Suppressor macrophage treated with lipopolysaccharide for 1 hour (primary cell): Measurements from ENCODE around the gene UQCRQ.

Experiments
- DNase-seq, 3 donors: peaks; one replicate each; pipeline ENCODE4 v3.0.0-alpha.2; 2020 to 2022

UQCRQ gene

DNA sequence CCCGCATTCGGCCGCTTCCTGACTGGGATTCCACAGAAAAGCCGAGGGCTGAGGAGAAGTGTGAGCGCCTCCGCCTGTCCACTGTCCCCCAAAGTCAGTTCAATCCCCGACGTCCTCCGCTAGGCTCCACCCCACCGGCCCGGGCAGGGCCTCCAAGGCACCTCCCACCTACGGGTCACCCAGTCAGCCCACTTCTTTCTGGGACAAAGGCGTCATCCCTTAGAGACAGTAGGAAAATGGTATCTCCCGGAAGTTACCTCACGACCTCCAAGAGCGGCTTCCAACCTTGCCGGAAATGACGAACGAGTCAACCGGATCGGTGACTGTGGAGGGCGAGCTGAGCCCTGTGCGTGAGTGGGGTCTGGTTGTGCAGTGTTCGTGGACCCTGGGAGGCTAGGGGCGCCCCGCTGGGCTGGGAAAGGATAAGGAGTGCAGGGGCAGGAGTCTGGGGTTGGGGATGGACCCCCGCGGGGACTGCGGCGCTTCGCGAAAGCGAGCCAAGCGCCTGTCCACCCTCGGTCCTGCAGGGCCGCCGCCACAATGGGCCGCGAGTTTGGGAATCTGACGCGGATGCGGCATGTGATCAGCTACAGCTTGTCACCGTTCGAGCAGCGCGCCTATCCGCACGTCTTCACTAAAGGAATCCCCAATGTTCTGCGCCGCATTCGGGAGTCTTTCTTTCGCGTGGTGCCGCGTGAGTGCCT, at the start of gene UQCRQ, which contains the start of gene GDF9:
Gene UQCRQ (plus strand): TSS at position 301 of the 704 bp plus-strand sequence. CDS start 240 bp downstream, at position 541.
Gene GDF9 (minus strand): TSS at position 128 of the 704 bp plus-strand sequence. CDS start 1,936 bp downstream, outside the sequence.
- peak; percentile 98 to 100 (median 100) for DNase-seq

DNA sequence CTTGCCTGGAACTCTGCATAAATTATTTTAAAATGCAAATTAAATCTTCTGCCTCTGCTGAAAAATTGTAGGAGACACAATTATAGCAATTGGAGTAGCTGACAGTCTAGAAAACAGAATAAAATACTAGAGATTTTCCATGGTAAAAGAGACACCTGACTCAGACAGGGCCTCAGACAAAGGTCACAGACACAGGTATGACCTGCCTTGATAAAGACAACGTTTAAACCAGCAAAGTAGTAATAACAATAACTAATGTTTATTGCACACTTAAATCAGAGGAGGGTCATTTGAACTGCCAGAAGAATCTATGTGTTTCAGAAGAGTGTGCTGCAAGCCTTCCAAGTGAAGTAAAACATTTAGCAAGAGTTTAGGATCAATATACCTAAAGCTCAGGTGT, 49.4 kb upstream of the UQCRQ start:
- DNase-seq = no peak

GRCh38 chr5:132819468-132819867, 47.0 kb upstream of the UQCRQ start:
- no peak for DNase-seq

DNA sequence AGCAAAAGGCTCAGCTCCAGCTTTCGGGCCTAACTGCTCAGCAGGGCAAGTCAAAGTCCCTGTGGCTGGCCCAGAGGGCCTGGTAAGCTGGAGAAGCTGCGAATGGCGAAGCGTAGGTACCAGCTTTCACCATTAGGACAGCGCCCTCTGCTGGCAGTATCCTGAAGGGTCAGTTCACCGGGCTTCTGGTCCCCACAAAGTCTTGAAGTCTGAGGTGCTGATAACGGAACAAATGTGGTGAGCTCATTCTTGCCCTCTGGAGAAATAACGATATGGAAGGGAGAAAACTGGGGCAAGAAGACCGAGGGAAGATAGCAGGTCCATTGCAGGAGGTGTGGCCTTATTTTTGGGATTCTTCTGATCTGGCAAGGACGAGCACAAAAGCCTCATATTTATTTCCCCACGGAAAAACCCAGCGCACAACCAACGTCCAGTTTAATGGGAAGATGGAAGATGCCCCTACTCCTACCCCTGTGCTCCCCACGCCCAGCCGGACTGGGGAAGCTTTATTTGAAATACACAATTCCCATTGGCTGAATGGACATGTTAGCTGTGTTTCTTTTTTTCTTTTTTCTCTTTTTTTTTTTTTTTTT, 46.2 kb upstream of the UQCRQ start:
- DNase-seq = peak; percentile 92 to 96 (median 95)

DNA sequence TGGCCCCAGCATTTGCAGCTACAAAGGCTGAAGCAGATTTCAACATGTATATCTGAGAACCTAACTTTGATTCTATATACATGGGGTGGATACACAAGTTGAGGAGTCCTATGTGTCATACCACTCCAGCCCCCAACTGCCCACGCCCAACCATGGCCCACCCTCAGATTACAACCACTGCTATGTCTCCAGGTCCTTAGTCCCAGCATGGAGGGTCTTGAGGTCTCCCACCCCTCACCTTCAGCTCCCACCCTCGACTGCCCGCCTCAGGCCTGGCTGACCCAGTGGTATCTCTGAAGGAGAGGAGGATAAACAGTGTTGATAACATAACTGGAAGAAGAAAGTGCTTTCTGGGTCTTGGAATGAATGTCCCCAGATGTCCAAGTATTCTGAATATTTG, 45.1 kb upstream of the UQCRQ start:
- DNase-seq = no peak

GRCh38 chr5:132821791-132822190, 44.7 kb upstream of the UQCRQ start:
- DNase-seq = no peak

DNA sequence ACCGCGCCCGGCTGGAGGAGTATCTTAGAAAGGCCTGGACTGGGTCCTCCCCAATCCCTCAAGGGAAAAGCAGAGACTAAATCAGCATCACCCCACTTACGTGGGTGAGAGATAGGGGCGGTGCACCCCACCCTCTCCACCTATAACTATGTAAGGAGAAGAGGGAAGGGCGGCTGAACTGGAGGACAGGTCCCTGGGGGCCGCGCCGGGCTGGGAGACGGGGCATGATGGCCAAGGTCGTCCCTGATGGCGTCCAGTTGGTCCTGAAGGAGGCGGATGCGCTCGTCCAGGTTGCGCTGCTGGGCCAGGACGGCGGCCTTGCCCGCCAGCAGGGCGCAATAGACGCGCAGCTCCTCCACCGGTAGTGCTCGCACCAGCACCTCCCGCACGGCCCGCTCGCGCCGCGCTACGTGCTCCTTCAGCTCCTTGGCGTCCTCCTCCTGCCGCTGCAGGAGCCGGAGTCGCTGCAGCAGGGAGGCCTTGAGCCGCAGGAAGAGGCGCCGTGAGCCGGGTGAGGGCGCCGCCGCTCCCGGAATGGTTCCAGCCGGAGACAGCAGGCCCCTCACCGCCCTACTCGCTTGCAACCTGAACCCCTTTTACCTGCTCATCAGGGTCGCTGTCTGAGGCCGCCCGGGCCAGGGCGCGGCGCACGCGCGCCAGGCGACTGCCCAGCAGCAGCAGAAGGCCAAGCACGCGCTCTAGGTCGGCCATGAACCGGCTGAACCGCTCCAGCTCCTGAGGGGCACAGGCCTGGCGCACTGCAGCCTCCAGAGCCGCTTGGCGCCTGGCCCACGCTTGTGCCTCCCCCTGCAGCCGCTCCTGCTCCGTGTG, 43.6 kb upstream of the UQCRQ start:
- no peak for DNase-seq

DNA sequence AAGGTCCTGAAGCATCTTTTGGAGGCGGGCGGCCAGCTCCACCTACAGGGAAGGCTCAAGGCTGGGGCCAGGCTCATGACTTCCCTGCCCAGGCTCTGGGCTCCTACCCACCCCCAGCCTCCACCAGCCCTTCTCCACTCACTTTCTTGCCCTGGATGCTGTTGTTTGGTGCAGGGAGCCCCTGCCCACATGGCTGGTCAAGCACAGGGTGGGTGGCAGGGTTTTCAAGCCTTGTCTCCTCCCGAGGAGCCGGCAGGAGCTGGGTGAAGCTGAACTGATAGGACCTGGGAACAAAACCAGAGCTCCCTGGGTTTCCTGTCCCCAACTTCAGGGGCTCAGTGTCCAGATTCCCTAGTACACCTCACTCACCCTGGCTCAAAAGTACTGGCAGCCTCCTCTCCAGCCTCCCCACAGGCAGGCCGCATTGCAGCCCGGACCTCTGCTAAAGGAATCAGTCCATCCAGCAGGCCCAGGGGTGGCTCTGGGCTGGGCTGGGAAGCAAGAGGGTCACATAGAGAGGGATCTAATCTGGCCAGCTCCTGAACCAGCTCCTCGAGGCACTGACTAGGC, 42.9 kb upstream of the UQCRQ start:
- no peak for DNase-seq

DNA sequence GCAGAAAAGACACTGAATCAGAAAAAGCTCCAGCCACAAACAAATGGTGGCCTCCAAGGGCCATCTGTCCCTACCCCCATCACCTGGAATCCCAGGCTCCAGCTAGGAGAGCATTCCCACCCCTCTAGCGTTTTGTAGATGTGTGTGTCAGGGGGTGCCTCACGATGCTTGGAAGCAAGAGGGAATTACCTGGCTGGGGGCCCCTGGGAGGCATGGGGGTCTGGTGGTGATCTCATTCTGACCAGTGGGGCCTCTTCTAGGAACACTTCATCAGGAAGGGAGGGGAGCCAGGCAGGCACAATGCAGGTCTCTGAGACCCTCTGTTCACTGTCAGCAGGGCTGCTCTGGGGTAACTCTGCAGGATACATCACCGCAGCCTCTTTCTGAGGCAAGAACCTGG, 42.0 kb upstream of the UQCRQ start:
- no peak for DNase-seq

GRCh38 chr5:132825033-132825833, 41.2 kb upstream of the UQCRQ start:
- DNase-seq = peak in 1 of 3 donors; percentile 42

- no peak for DNase-seq
Observed at GRCh38 chr5:132825834-132826391, 40.5 kb upstream of the UQCRQ start.

GRCh38 chr5:132826424-132827082, 39.9 kb upstream of the UQCRQ start:
- DNase-seq = no peak

DNA sequence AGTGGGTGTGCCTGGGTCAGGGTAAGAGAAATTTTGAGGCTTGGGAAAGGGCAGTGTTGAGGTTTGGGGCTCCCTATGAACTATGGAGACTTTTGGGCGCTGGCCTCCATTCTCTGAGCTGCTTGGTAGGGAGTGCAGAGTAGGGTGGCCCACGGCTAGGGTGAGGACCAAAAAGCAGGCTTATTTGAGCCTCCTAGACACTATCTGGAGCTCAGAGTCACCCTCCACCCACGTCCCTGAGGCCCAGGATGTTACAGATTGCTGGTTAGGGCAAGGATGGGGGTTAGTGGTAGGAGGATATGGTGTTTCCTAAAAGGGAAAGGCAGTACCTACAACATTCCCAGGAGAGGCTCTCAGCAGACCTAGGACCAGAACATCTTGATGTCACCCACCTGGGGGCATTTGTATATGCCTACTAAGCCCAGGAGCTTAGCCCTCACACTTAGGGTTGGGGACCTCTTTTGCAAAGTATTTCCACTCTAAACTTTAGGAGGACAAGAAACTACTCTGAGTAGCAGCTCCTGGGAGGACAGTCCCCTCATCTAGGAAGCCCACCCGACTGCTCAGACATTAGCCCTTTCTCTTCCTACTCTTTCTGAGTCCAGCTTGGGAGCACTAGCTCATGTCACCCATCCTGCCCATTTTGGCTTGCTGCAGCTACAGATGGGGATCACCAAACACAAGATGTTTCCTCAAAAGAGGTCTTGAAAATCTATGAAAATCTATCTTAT, 38.3 kb upstream of the UQCRQ start:
- no peak for DNase-seq

DNA sequence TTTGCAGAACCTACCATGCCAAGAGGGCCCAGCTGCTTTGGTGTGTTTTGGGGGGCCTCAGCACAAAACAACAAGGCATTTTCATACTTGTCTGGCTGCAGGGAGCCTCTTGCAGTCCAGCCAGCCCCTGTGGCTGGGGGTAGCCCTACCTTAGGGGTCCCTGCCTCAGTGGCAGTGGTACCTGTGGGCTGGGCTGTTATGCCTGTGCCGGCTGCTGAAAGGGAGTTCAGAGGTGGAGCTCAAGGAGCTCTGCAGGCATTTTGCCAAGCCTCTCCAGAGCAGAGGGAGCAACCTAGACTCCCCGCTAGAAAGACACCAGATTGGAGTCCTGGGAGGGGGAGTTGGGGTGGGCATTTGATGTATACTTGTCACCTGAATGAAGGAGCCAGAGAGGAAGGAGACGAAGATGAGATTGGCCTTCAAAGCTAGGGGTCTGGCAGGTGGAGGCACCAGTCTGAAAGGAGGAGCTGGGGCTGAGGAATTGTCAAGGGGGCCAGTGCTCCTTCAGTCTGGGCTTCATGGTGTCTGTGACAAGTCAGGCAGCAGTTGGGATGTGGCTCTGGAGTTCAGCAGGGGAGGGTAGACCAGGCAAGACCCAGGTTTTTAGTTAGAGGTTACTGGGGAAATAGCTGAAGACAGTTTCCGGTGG, 37.5 kb upstream of the UQCRQ start:
- DNase-seq = no peak

DNA sequence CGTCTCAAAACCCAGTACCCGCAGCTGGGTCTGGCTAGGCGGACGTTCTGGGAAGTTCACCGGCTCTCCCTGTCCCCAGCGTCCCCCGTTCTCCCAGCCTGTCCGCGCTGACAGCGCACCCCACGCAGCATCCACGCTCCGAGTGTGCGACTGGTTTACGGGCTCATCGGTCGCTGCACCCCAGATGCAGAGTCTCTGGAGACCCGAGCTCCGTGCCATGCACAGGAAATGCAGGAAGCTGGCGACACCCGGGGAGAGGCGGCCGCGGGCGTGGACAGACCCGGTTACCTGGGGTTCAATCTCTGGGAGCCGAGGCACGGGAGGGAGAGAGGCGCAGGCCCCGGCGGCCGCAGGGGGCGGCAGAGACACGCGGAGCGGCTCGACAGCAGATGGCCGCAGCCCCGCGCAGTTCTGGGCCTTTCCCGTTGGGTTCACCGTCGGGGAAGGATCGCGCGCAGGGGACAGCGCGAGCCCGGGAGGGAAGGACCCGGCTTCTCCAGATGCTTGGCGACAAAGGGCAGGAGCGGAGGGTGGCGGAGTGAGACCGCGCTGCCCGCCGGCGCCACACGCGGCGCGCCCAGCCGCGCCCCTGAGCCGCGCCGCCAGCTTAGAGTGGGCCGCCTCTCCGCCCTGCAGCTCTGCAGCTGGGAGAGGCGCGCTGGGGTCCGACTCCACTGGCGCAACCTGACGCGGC, 36.6 kb upstream of the UQCRQ start:
- peak; percentile 82 to 91 (median 82) for DNase-seq

GRCh38 chr5:132830436-132831094, 35.9 kb upstream of the UQCRQ start, which contains the start of gene SHROOM1:
Gene SHROOM1, minus strand, starts transcription at chr5:132830647. Its CDS starts 4,507 bp downstream, at chr5:132826140.
- peak; percentile 70 to 88 (median 76) for DNase-seq

DNA sequence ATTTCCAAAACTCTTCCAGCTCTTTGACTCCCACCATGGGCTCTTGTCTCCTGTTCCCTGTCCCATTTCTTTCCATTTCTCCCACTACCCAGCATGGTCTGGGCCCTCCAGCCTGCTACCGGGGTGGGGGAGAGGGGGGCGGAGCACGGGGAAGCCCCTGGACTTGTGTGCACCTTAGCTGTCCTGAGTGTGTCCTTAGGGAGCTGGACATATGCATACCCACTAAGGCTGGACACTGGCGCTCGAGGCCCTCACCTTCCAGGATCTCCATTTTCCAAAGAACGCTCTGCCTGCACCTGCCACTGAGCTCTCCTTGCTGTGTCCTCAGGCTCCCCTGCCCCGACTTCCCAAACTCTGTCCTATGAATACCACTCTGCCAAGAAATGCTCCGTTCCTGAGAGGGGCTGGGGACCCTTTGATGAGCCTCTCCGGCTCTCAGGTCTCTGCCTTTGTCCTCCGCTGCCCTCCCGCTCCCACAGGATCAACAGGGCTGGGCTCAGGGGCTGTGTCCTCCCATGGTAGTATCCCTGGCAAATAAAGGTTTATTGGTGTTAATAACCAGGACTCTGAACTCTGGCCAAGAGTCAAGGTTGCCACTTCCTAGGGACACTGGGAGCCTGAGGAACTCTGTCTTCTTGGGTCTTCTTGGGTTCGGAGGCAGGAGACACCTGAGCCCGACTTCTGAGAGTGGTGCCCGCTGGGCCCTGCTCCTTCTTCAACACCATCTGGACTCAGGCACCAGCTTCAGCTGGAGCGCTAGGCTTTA, 35.2 kb upstream of the UQCRQ start:
- DNase-seq = no peak

- no peak for DNase-seq
Observed at GRCh38 chr5:132832612-132833011, 33.8 kb upstream of the UQCRQ start.
